Measurements from ENCODE around the gene GCH1. TPM values are rescaled to one million over a fixed set of nuclear protein-coding genes. Genes with fewer than 3 reads are reported as not detected.

The GCH1 gene
- total RNA-seq, 1 experiment from 2014 or later, result 9.2 TPM

DNA sequence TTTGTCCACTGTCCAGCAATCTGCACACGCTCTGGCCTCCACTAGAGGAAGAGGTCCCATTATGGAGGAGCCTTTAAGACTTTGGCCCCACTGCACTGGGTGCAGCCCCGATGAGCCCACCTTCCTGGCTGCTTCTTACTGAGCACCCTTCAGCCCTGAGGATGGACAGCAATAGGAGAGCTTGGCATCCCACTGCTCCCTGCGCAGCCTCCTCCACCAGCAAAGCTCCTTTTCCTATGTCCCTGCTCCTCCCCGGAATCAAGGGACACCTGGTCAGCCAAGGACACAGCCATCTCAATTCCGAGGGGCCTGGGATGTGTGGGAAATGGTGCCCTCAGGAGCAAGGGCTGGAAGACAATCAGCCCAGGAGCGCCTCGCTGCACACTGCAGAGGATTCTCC lies 94.7 kb downstream of the GCH1 start:
- peaks cover 12% of the 10 kb centered on the region for H3K27me3 Mint-ChIP-seq (ENCODE audit: low read depth)
- ChIA-PET CTCF (interaction anchor here (0.6 to 1.2 kb wide), 4 partner anchors 12 to 244 kb away, joined by 3 to 4 read pairs (median 3); no protein-coding TSS in a partner anchor), POLR2A (no interaction called here)
- H3K36me3 Mint-ChIP-seq, result no peaks in the 10 kb centered on the region
- TF ChIP-seq, protein P1, sequence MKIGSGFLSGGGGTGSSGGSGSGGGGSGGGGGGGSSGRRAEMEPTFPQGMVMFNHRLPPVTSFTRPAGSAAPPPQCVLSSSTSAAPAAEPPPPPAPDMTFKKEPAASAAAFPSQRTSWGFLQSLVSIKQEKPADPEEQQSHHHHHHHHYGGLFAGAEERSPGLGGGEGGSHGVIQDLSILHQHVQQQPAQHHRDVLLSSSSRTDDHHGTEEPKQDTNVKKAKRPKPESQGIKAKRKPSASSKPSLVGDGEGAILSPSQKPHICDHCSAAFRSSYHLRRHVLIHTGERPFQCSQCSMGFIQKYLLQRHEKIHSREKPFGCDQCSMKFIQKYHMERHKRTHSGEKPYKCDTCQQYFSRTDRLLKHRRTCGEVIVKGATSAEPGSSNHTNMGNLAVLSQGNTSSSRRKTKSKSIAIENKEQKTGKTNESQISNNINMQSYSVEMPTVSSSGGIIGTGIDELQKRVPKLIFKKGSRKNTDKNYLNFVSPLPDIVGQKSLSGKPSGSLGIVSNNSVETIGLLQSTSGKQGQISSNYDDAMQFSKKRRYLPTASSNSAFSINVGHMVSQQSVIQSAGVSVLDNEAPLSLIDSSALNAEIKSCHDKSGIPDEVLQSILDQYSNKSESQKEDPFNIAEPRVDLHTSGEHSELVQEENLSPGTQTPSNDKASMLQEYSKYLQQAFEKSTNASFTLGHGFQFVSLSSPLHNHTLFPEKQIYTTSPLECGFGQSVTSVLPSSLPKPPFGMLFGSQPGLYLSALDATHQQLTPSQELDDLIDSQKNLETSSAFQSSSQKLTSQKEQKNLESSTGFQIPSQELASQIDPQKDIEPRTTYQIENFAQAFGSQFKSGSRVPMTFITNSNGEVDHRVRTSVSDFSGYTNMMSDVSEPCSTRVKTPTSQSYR (CRISPR knock-in tag; IDR thresholded peaks at IDR 0.05), result no peak
- no peak for TF ChIP-seq NR1H2 (CRISPR knock-in tag; IDR thresholded peaks at IDR 0.05)
- TF ChIP-seq, protein P2, sequence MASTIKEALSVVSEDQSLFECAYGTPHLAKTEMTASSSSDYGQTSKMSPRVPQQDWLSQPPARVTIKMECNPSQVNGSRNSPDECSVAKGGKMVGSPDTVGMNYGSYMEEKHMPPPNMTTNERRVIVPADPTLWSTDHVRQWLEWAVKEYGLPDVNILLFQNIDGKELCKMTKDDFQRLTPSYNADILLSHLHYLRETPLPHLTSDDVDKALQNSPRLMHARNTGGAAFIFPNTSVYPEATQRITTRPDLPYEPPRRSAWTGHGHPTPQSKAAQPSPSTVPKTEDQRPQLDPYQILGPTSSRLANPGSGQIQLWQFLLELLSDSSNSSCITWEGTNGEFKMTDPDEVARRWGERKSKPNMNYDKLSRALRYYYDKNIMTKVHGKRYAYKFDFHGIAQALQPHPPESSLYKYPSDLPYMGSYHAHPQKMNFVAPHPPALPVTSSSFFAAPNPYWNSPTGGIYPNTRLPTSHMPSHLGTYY (CRISPR knock-in tag; IDR thresholded peaks at IDR 0.05), result no peak
- TF ChIP-seq, protein P3, sequence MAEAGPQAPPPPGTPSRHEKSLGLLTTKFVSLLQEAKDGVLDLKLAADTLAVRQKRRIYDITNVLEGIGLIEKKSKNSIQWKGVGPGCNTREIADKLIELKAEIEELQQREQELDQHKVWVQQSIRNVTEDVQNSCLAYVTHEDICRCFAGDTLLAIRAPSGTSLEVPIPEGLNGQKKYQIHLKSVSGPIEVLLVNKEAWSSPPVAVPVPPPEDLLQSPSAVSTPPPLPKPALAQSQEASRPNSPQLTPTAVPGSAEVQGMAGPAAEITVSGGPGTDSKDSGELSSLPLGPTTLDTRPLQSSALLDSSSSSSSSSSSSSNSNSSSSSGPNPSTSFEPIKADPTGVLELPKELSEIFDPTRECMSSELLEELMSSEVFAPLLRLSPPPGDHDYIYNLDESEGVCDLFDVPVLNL (CRISPR knock-in tag; IDR thresholded peaks at IDR 0.05; ENCODE audit: borderline replicate concordance, low read depth), result no peak
- TF ChIP-seq, protein P4, sequence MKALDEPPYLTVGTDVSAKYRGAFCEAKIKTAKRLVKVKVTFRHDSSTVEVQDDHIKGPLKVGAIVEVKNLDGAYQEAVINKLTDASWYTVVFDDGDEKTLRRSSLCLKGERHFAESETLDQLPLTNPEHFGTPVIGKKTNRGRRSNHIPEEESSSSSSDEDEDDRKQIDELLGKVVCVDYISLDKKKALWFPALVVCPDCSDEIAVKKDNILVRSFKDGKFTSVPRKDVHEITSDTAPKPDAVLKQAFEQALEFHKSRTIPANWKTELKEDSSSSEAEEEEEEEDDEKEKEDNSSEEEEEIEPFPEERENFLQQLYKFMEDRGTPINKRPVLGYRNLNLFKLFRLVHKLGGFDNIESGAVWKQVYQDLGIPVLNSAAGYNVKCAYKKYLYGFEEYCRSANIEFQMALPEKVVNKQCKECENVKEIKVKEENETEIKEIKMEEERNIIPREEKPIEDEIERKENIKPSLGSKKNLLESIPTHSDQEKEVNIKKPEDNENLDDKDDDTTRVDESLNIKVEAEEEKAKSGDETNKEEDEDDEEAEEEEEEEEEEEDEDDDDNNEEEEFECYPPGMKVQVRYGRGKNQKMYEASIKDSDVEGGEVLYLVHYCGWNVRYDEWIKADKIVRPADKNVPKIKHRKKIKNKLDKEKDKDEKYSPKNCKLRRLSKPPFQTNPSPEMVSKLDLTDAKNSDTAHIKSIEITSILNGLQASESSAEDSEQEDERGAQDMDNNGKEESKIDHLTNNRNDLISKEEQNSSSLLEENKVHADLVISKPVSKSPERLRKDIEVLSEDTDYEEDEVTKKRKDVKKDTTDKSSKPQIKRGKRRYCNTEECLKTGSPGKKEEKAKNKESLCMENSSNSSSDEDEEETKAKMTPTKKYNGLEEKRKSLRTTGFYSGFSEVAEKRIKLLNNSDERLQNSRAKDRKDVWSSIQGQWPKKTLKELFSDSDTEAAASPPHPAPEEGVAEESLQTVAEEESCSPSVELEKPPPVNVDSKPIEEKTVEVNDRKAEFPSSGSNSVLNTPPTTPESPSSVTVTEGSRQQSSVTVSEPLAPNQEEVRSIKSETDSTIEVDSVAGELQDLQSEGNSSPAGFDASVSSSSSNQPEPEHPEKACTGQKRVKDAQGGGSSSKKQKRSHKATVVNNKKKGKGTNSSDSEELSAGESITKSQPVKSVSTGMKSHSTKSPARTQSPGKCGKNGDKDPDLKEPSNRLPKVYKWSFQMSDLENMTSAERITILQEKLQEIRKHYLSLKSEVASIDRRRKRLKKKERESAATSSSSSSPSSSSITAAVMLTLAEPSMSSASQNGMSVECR (CRISPR knock-in tag; IDR thresholded peaks at IDR 0.05; ENCODE audit: borderline replicate concordance), result no peak
- no peak for TF ChIP-seq GRHL2 (CRISPR knock-in tag; IDR thresholded peaks at IDR 0.05; ENCODE audit: insufficient replicate concordance, severe bottlenecking)
- TF ChIP-seq, protein P5, sequence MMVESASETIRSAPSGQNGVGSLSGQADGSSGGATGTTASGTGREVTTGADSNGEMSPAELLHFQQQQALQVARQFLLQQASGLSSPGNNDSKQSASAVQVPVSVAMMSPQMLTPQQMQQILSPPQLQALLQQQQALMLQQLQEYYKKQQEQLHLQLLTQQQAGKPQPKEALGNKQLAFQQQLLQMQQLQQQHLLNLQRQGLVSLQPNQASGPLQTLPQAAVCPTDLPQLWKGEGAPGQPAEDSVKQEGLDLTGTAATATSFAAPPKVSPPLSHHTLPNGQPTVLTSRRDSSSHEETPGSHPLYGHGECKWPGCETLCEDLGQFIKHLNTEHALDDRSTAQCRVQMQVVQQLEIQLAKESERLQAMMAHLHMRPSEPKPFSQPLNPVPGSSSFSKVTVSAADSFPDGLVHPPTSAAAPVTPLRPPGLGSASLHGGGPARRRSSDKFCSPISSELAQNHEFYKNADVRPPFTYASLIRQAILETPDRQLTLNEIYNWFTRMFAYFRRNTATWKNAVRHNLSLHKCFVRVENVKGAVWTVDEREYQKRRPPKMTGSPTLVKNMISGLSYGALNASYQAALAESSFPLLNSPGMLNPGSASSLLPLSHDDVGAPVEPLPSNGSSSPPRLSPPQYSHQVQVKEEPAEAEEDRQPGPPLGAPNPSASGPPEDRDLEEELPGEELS (CRISPR knock-in tag; IDR thresholded peaks at IDR 0.05), result no peak
- no peak for TF ChIP-seq NR2C2 (CRISPR knock-in tag; IDR thresholded peaks at IDR 0.05)
- TF ChIP-seq SOX15 (CRISPR knock-in tag; IDR thresholded peaks at IDR 0.05), result no peak
- no peak for TF ChIP-seq NR3C1 (CRISPR knock-in tag; conservative IDR thresholded peaks at IDR 0.05; ENCODE audit: low read depth)
- no peak for TF ChIP-seq NFYB (CRISPR knock-in tag; conservative IDR thresholded peaks at IDR 0.05; ENCODE audit: low read depth)
- TF ChIP-seq, protein P6, sequence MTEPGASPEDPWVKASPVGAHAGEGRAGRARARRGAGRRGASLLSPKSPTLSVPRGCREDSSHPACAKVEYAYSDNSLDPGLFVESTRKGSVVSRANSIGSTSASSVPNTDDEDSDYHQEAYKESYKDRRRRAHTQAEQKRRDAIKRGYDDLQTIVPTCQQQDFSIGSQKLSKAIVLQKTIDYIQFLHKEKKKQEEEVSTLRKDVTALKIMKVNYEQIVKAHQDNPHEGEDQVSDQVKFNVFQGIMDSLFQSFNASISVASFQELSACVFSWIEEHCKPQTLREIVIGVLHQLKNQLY (CRISPR knock-in tag; IDR thresholded peaks at IDR 0.05), result no peak
- TF ChIP-seq JUN (CRISPR knock-in tag; IDR thresholded peaks at IDR 0.05), result no peak
- TF ChIP-seq ZNF671 (CRISPR knock-in tag; IDR thresholded peaks at IDR 0.05), result no peak
- no peak for TF ChIP-seq ZNF219 (CRISPR knock-in tag; IDR thresholded peaks at IDR 0.05; ENCODE audit: borderline replicate concordance)
- TF ChIP-seq ZNF423 (CRISPR knock-in tag; IDR thresholded peaks at IDR 0.05), result no peak
- TF ChIP-seq, protein P7, sequence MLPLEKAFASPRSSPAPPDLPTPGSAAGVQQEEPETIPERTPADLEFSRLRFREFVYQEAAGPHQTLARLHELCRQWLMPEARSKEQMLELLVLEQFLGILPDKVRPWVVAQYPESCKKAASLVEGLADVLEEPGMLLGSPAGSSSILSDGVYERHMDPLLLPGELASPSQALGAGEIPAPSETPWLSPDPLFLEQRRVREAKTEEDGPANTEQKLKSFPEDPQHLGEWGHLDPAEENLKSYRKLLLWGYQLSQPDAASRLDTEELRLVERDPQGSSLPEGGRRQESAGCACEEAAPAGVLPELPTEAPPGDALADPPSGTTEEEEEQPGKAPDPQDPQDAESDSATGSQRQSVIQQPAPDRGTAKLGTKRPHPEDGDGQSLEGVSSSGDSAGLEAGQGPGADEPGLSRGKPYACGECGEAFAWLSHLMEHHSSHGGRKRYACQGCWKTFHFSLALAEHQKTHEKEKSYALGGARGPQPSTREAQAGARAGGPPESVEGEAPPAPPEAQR (CRISPR knock-in tag; IDR thresholded peaks at IDR 0.05), result no peak
- no peak overlapping the region for H3K4me3 Mint-ChIP-seq
- DNase-seq (ENCODE audit: low spot score), result no peak
- peaks cover 21% of the 10 kb centered on the region for H3K4me1 Mint-ChIP-seq
- no peak for ATAC-seq
- H3K27ac Mint-ChIP-seq, result no peak overlapping the region
- H3K9me3 Mint-ChIP-seq, result no peaks in the 10 kb centered on the region
